ENCODE data around the gene CERS2.

Gene CERS2

DNA sequence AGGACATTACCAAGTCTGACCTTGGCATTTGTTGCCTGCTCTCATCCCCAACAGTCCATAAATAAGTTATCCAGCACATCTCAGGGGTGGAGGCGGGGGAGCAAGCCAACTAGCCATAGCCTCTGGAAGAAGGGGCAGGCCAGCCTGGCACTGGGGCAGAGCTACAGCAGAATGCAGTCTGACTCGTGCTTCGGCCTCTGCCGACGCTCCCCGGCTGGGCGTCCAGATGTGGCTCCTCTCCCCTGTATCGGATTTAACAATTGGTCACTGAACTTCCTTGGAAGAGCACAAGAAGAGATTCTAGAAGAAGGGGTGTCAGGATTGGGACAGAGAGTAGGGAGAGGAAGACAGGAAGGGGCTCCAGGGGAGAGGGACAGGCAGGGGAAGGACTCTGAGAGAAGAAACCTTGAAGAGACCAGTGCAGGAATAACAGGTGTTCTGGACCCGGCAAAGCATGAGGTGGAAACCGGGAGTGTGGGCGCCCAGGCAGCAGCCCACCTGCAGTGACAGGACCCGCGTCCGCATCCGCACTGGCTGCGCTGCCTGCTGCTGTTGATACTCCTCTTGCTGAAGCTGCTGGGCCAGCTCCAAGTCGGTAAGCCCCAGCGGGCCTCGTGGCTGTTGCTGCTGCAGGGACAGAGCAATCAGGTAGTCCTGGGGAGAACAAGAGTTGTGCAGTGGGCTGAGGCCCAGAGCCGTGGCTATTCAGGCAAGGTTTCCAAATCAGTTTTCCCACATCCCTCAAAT lies 22.7 kb upstream of the CERS2 start:
- DNase-seq = no peak

DNA sequence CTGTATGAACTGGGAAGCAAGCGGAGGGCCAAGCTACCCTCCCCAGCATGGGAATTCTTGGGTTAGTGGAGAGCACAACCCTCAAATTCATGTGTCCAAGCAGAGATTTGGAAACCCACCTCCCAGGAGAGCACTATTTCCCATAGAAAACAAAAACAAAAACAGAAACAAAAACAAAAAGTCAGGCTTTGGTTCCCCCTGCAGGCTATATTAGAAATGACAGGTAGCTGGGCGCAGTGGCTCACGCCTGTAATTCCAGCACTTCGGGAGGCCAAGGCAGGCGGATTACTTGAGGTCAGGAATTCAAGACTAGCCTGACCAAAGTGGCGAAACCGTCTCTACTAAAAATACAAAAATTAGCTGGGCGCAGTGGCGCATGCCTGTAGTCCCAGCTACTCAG lies 21.3 kb upstream of the CERS2 start:
- no peak for DNase-seq

- no peak for DNase-seq
Measured at GRCh38 chr1:150995460-150995859, 20.8 kb upstream of the CERS2 start.

GRCh38 chr1:150994248-150994647 lies 19.6 kb upstream of the CERS2 start:
- no peak for DNase-seq

- no peak for DNase-seq
Measured at GRCh38 chr1:150992626-150993025, 18.0 kb upstream of the CERS2 start.

- DNase-seq = no peak
Measured at GRCh38 chr1:150987924-150988323, 13.3 kb upstream of the CERS2 start.

DNA sequence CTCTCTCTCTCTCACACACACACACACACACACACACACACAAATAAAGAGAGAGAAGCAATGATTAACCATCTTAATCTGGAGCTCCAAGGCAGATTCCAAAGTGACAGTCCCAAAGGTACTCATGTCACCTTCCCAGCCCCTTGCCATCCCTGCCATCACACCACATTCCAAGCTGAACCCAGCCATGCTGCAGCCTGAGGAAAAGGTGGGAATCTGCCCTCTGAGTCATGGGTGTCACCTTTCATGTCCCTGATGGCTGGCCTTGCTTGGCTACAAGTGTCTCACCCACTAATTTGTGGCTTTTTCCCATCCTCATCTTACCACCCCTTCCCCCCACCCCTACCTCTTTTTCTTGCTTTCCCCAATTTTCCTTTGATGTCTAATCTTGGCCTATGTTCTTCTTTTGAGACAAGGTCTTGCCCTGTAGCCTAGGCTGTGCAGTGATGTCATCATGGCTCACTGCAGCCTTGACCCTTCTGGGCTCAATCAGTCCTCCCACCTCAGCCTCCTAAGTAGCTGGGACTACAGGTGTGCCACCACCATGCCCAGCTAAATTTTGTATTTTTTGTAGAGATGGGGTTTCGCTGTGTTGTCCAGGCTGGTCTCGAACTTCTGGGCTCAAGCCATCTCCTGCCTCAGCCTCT lies 10.7 kb upstream of the CERS2 start:
- DNase-seq = no peak

GRCh38 chr1:150981805-150982712 lies 7.4 kb upstream of the CERS2 start, which contains the start of gene ANXA9:
Gene ANXA9 (plus strand): TSS chr1:150982292. CDS start chr1:150983106, 814 bp downstream.
- DNase-seq = no peak

- peak; percentile 93 for DNase-seq
Measured at GRCh38 chr1:150981177-150981804, 6.7 kb upstream of the CERS2 start.

DNA sequence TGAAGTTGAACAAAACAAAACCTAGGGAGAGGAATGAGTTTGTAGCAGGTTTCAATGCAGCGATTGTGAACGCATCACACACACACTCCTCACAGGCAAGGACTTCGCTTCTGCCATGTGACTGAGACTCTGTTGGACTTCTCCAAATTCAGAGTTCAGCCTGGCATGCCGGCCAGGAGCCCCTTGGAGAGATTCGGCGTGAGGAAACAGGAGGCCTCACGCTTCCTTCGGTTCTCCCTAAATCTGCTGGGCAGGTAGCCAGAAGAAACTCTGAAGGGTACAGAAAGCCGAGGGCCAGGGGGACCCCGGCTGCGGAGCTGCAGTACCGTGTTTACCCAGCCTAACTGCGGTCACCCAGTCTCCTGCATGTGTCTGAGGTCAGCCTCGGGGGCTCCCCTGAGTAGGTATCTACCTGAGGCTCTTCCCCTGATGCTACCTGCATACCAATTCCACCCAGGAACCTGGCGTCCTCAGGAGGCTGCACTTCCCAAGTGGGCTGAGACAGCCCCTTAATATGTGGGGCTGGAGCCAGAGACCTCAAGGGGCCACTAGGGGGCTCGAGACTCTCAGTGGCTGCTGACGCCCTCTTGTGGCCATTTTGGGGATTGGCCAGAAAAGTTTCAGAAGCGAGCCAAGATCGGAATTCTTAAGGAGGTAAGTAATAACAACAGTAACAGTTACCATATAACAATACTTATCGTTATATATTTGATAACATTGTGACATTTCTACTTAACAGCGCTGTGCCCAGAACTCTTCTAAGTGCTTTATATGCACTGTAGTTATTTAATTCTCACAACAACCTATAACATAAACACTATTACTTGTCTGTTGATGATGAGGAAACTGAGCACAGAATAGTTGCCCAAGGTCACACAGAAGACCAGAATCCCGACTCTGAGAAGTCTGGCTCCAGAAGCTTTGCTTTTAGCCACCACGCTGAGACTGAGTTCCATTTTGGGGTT lies 4.7 kb upstream of the CERS2 start:
- DNase-seq = peak; percentile 82

- DNase-seq = no peak
Measured at GRCh38 chr1:150976879-150977694, 2.5 kb upstream of the CERS2 start.

- DNase-seq = no peak
Measured at GRCh38 chr1:150976401-150976821, 1.8 kb upstream of the CERS2 start.

DNA sequence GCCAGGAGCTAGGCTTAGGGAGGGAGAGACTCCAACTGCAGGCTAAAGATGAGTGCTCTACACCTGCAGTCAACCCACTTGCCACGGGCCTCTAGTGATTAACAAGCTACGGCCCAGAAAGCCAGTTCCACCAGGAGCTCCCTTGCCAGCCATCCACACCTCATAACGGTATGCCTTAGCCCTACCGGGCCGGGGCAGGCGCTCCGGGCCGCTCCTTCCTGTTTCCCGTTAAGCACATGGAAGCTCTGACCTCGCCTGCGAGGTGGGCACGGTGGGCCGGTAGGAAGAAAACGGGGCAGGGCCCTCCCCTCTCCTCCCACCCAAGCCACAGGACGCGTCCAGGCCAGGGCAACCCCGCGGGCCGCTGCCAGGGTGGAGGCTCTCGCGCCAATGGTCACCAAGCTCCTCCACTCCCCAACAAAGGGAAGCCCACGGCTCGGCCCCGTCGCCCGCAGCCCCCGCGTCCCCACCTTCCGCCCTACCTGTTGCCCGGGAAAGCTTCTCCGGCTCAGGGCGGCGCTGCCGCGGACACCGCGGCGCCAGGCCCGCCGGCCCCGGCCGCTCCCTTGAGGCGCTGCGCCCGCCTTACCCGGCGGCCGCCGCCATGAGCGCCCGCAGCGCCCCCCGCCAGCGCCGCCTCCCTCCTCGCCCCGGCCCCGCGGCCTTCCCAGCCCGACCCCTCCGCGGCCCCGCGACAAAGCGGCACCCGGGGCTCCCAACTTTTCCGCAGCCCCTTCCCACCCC lies 627 bp downstream of the CERS2 start:
- no peak for DNase-seq

- DNase-seq = no peak
Measured at GRCh38 chr1:150973258-150973835, 1.3 kb downstream of the CERS2 start.

- DNase-seq = no peak
Measured at GRCh38 chr1:150972417-150972940, 2.2 kb downstream of the CERS2 start.

DNA sequence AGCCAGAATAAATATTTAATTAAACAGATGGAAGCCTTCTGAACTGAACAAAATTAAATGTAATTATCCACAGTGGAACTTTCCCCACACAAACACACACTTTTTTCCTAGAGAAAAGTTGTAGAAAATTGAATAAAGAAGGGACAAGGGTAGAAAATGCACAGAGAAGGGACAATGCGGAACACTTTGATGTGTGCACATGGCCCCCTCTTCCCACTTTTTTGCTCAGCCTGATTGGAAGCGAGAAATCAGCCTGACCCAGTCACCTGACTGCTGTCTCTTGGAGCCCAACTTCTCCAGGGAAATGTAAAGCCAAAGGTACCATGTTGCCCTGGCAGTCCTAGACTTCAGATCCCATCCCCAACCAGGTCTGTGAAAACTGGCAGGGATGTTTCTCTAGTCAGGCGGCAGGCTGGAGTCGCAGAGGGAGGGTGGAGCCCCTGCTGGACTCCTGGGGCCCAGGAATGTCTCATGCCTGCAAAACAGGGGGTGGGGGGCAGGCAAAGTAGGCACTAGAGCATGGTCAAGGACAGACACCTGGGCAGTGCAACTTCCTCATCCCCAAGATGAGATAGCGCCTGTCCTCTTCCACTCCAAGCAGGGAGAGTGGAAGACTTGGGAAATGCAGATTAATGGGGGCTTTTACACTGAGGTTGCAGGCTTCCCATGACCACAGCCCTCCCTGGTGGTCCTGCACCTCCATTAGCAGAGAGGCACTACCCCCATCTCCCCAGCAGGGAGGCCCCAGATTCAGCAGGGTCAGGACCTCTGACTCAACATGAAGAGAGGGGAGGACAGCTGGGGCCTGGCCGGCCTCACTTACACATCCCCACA lies 2.8 kb downstream of the CERS2 start:
- no peak for DNase-seq

DNA sequence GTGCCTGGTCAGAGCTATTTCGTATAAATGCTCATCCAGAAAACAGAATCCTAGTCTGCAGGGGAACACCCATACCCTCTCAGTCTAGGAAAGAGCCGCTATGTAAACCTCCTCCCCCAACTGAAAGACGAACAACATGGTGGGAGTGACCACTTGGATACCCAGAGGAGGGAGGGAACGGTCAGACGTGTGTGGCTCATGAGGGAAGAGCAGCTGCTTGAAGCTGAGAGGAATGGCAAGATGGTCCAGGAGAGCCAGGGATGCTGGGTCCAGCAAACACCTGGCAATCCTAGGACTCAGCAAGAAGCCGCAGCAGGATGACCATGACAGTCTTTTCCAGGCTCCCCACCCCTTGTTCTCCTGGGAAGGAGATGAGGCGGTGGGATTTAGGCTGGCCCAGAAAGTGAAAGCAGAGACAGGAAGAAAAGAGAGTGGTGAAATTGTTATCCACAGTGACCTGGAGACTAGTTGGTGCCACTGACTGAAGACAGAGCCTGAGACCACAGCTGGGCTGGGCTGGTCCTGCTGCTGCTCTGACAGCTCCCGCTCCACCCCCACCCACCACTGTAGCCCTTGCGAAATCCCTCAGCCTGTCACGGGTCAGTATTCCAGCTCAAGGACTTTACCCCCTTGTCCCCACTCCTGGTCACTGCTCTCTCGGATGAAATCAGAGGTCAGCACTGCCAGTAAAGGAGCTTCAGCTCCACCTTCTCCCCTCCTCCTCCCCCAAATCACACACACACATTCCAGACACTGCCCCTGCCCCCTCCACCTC lies 3.6 kb downstream of the CERS2 start:
- DNase-seq = no peak

- no peak for DNase-seq
Measured at GRCh38 chr1:150969626-150970025, 5.0 kb downstream of the CERS2 start.
